ES-I3 (cell line): Measurements from ENCODE around the gene CMTM8.

Experiments used
- H3K36me3 ChIP-seq: 2 replicates; pipeline ENCODE4 v1.6.1; 2013; ENCODE audit warnings: mild to moderate bottlenecking, low read length, control low read depth, moderate library complexity; ENCODE audit not compliant: insufficient read depth
- H3K4me1 ChIP-seq: 2 replicates; pipeline ENCODE4 v1.6.1; 2013; ENCODE audit warnings: mild to moderate bottlenecking, control low read depth, low read length; ENCODE audit not compliant: insufficient read depth
- H3K9ac ChIP-seq: 2 replicates; pipeline ENCODE4 v1.6.1; 2013; ENCODE audit warnings: low read depth, mild to moderate bottlenecking, low read length, moderate library complexity
- H3K9me3 ChIP-seq: 2 replicates; pipeline ENCODE4 v1.6.1; 2013; ENCODE audit warnings: mild to moderate bottlenecking, low read length, moderate library complexity; ENCODE audit not compliant: control insufficient read depth, insufficient read depth

Gene CMTM8

DNA sequence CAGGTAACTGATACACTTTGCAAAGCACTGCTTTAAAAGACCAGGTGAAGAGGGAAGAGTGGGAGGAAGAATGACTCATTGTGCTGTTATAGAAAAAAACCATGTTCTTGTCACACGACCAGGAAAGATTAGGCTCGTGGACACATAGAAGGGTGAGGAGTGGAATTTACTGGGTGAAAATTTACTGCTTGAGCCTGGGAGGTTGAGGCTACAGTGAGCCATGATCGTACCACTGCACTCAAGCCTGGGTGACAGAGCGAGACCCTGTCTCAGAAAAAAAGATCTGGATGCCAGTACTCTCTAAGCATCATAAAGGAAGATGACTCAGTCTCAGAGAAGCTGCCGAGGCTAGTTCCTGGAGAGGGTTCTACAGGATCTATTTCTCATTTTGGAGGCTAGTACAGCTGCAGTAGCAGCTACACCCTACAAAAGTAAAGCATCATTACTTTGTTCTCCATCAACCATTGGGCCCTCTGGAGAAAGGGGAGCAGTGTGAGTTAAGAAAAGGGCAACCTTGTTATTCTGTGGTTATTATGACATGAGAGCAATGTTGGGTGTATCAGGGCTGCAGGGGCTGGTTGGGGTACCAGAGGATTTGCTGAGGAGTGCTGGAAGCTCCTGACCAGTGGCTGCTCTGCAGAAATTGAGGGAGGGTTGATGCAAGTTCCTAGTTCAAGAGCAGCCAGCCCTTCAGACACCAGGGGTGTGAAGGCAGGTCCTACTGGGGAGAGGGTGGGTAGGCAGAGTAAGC is 75.4 kb downstream of the CMTM8 start:
- Histone ChIP-seq H3K9ac (no peak overlapping the region), H3K4me1 (peaks cover 27% of the 10 kb centered on the region), H3K36me3 (no peaks in the 10 kb centered on the region), H3K9me3 (no peaks in the 10 kb centered on the region)

DNA sequence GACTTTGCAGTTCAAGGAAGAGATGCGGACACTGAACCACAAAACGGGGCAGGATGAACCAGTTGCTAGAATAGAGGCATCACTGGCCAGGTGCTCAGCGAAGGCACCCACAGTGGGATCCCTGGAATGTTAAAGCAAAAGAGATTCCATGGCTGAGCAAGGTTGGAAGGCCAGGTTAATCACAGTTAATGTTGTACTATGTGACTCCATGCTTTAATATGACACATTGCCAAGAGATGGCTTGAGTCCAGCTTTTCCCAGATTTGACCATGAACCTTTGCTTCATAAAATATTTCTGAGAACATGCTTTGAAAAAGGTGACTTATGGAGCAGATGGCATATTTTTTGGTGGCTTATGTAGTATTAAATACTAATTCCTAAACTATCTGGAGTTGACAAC is 77.0 kb downstream of the CMTM8 start:
- Histone ChIP-seq H3K36me3 (no peaks in the 10 kb centered on the region), H3K4me1 (peaks cover 31% of the 10 kb centered on the region), H3K9me3 (no peaks in the 10 kb centered on the region), H3K9ac (no peak overlapping the region)

DNA sequence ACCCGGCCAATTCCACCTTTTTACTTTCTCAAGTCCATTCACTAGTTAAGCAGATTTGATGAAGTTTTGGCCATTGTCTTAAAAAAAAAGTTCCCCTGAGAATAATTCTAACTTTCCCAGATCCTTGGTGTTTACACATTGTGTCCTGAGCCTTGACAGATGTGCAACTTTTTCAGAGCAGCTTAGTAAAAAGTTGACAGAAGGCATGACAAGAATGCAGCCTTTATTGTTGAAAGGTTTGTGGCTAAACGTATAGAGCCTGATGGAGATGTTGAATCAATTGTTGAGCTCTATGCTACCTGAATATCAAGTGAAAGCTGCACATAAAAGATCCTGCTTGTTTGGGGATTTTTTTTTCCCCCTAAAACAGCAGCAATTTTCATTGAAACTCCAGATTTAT is 77.8 kb downstream of the CMTM8 start:
- Histone ChIP-seq H3K9me3 (no peaks in the 10 kb centered on the region), H3K4me1 (peaks cover 35% of the 10 kb centered on the region), H3K9ac (no peak overlapping the region), H3K36me3 (no peaks in the 10 kb centered on the region)

DNA sequence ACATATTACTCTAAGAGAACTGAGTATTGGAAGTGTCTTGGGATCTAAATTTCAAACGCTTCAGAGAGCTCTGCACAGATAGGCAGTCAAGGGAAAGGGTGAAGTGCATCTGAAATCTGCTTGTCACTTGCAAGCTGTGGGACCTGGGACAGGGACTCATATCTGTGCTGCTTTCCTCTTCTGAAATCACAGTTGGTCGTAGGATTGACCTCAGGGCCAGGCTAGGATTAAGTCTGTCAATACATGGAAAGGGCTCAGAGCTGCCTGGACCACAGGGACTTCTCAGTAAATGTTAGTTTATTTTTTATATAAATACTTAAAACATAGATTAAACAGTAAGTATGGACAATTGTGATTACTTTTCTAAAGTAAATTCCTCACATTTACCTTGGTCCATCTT is 78.5 kb downstream of the CMTM8 start:
- Histone ChIP-seq H3K9ac (no peak overlapping the region), H3K4me1 (peaks cover 31% of the 10 kb centered on the region), H3K9me3 (no peaks in the 10 kb centered on the region), H3K36me3 (no peaks in the 10 kb centered on the region)

DNA sequence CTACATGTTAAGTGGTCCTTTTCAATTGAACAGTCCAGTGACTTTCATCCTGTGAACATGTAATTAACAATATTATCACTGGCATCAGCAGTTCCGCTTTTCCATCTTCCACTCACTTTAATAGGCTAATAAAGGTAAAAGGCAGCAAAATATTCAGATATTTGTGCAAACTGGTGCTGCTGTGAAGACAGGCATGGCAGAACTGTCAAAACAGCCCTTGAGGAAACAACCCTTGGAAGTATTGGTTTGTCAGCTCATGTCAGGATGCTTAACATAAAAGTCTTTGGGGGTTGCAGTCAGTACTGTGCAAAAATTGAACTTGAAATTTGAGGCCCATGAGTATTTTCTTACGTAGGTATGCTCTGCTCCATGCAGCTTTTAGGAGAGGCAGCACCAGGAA is 81.1 kb downstream of the CMTM8 start:
- no peaks in the 10 kb centered on the region for H3K9me3 ChIP-seq

DNA sequence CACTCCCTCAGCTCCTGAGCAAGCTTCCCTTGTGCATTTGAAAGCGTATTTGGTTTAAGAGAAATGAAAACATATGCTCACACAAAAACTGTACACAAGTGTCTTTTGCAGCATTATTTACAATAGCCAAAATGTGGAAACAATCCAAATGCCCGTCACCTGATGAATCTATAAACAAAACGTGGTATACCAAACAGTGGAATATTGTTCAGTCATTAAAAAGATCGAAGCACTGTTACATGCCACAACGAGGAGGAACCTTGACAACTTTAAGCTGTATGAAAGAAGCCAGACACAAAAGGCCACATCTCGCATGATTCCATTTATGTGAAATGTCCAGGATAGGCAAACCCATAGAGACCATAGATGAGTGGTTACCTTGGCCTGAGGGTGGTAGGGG is 81.6 kb downstream of the CMTM8 start:
- no peak overlapping the region for H3K9ac ChIP-seq

More for the DNA sequence above, 81.1 kb downstream of the CMTM8 start:
- Histone ChIP-seq H3K9ac (no peak overlapping the region), H3K36me3 (no peaks in the 10 kb centered on the region), H3K4me1 (peaks cover 14% of the 10 kb centered on the region; the same call in 1 of the 2 replicates)

DNA sequence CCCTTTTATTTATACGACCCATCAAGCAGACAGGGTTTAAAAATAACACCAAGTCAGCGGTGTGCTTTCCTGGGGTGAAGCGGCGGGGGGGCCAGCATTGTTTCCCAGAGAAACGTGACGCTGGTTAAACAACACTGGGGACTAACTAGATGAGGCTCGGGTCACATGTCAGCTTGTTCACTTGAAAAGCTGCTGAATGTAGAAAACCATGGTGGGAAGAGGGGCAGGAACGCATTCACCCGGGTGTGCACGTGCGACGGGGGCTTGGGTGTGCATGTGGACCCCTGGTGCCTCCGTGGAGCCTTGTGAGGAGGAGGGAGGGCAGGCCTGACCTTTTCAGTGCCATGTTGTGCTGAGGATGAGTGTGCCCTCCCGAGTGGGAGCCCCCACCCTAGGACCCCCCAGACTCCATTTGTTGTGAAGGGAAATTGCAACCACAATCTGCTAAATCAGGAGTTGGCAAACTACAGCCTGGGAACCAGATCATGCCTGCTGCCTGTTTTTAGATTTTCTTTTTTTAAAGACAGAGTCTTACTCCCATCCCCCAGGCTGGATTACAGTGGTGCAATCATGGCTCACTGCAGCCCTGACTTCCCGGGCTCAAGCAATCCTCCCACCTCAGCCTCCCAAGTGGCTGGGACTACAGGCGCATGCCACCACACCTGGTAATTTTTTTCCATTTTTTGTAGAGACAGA is 82.8 kb downstream of the CMTM8 start:
- Histone ChIP-seq H3K9ac (peak overlapping the region; percentile 8; the same call in 1 of the 2 replicates), H3K4me1 (peaks cover 30% of the 10 kb centered on the region), H3K36me3 (no peaks in the 10 kb centered on the region), H3K9me3 (no peaks in the 10 kb centered on the region)

More for the DNA sequence above, 81.6 kb downstream of the CMTM8 start:
- H3K36me3 ChIP-seq, result no peaks in the 10 kb centered on the region
- no peaks in the 10 kb centered on the region for H3K9me3 ChIP-seq
- H3K4me1 ChIP-seq, result peaks cover 18% of the 10 kb centered on the region

DNA sequence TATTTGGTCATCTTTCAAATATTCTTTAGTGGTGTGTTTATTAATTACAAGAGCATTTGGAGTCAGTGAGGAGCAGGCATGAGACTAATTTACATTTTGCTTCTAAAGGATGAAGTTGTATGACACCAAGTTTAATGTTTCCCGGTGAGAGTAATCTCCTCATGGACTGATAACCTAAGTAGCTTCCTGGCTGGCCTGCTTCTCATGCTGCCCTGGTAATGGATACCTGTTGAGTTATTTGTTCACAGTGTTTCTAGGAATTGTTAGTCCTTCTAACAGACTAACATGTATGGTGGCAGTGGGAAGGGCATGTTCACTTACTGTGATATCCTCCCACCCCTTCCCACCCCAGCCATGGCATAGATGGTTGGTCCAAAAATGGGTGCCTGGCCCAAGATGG is 83.8 kb downstream of the CMTM8 start:
- H3K36me3 ChIP-seq, result no peaks in the 10 kb centered on the region
- peaks cover 30% of the 10 kb centered on the region for H3K4me1 ChIP-seq
- H3K9me3 ChIP-seq, result no peaks in the 10 kb centered on the region
- no peak overlapping the region for H3K9ac ChIP-seq

DNA sequence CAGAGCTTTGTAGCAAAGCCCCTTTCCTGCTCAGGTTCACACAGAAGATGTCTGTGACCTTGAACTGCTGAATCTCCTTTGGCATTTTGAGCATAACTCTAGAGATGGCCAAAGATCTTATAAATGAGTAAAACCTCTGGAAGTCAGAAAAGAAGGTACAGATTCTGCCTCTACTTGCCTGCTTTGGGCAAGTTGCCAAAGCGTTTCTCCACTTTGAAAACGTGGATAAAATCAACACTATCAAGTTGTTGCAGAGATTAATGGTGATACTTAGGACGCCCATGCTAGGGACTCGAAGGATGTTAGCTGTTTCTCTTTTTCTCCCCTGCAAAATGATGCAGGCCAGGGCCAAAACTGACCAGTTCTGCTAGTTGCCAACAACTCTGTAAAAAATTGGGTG is 85.1 kb downstream of the CMTM8 start:
- Histone ChIP-seq H3K9me3 (no peaks in the 10 kb centered on the region), H3K9ac (no peak overlapping the region), H3K4me1 (peaks cover 30% of the 10 kb centered on the region), H3K36me3 (no peaks in the 10 kb centered on the region)

DNA sequence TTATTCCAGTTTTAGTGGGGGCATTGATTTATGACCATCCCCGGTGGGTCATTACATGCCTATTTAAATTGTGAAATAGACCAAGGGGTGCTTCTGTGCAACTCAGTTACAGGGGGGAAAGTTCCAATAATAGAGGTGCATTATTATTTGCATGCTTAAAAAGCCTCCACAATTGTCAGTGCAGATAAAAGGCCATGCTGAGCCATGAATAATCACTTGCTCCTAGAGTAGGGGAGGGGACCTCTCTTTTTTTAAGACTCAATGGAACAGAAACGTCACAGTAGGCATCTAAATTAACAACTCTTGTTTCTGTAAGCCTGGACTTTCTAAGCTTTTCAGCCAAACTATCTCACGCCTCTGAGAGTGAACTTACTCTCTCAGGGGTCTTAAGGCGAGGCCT is 86.7 kb downstream of the CMTM8 start:
- H3K9me3 ChIP-seq, result no peaks in the 10 kb centered on the region
- no peaks in the 10 kb centered on the region for H3K36me3 ChIP-seq
- H3K9ac ChIP-seq, result no peak overlapping the region
- peaks cover 28% of the 10 kb centered on the region for H3K4me1 ChIP-seq

DNA sequence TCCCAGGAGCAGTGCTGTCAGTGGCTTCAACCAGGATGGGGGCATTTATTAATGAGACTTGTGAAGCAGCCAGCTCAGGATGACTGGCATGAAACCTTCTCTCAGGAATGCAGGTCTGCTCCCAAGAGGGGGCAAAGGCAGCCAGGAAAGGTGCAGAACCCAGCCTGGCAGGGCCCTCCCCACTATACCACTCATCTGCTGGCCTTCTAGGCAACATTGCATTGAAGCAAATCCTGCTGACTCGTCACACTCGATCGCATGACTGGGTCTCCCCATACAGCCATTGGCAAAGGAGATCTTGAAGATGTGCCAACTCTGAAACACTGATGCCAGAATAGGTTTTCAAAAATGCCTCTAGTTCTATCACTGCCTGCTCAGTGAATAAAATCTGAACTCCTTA is 87.4 kb downstream of the CMTM8 start:
- H3K9ac ChIP-seq, result no peak overlapping the region
- H3K4me1 ChIP-seq, result peaks cover 22% of the 10 kb centered on the region
- H3K9me3 ChIP-seq, result no peaks in the 10 kb centered on the region
- no peaks in the 10 kb centered on the region for H3K36me3 ChIP-seq

DNA sequence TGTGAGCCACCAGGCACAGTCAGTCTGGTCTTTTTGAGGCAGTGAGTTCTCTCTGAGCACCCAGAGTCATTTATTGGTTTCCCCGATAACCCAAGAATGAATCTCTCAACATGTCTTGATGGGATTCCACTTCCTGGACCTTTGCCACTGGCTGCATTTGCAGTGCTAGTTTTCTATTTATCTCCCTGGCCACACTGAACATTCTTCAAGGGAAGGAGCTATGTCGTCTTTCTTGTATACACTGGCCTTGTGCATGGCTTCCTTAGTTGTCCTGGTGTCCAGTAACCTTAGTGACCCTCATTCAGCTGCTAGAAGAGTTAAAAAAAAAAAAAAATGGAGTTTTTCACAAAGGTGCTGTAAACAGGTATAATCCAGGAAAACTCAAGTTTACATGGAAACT is 88.3 kb downstream of the CMTM8 start:
- Histone ChIP-seq H3K9me3 (no peaks in the 10 kb centered on the region), H3K4me1 (peaks cover 16% of the 10 kb centered on the region), H3K9ac (no peak overlapping the region), H3K36me3 (no peaks in the 10 kb centered on the region)

DNA sequence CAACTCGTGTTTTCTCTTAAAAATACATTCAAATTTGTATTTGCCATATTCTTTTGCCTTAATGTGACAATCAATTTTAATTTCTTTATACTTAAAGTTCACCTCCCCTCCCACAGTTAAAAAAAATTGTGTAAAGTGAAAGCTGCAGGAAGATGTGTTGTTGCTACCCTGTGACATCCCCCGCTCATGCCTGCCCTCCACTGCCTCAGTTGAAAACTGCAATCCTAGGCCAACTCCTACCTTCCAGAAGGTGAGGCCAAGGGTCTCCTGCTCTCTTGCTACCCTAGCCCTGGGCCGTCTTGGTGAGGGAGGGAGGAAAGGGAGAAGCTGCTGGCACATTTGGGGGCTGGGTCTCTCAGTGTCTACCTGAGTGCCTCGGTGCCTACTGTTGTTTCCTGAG is 96.2 kb downstream of the CMTM8 start:
- Histone ChIP-seq H3K9ac (no peak overlapping the region), H3K9me3 (no peaks in the 10 kb centered on the region), H3K36me3 (no peaks in the 10 kb centered on the region; the same call in 1 of the 2 replicates), H3K4me1 (no peaks in the 10 kb centered on the region)

DNA sequence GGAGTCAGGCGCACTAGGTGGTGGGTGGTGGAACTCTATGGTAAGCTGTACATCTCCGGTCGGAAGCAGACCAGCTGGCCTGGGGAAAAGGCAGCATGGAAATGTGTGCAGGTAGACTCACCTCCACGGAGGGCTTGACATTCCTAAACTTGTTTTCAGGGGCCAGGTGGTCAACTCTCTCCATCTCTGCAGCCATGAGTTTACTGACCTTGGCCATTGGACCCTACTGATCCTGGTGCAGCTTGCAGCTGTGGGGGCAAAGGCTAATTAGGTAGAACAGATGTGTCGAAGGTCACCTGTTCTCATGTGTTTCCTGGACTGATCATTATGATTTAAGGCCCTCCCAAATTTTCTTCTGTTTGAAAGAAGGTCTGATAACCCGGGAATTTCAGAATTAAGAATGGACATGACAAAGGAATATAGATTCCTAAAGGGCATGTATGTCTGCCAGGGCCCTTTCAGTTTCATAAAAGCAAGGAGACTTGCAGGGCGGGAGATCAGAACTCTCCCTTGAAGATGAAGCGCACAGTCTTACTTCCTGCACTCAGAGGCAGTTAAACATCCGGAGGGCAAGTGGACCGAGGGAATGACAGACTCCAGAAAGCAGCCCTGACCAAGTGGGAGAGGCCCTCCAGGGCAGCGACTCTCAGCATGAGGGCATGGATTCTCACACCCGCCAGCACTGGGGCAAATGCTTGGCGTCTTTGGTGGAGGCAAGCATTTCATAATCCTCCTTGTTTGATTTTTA is 97.1 kb downstream of the CMTM8 start:
- H3K36me3 ChIP-seq, result no peaks in the 10 kb centered on the region; the same call in 1 of the 2 replicates

More for the DNA sequence above, 97.1 kb downstream of the CMTM8 start:
- Histone ChIP-seq H3K9ac (no peak overlapping the region), H3K4me1 (no peaks in the 10 kb centered on the region), H3K9me3 (no peaks in the 10 kb centered on the region)
